SJSA1 (cell line): ENCODE measurements around the gene CNIH1. TPM values are rescaled to one million over a fixed set of nuclear protein-coding genes. Genes with fewer than 3 reads are reported as not detected.

Source experiments
- total RNA-seq: library from RNA; depleted of rRNA; stranded (reverse); fragments of >200 nt; shearing (Covaris generic); gene quantifications from 2 replicates; pipeline ENCODE4 v1.2.3, GENCODE V29; 2014; rRNA removed

The CNIH1 gene
- total RNA-seq, 1 experiment from 2014 or later: 219 TPM

Other genes starting within 250 kb of the CNIH1 start
- 152 and 162 TPM in 2 replicates for gene CDKN3, start 44.4 kb downstream of the CNIH1 start, total RNA-seq
- gene GMFB, start 47.6 kb upstream of the CNIH1 start, total RNA-seq: 74.5 and 86.2 TPM in 2 replicates
- 6.5 and 17.3 TPM in 2 replicates for gene CGRRF1, start 68.5 kb upstream of the CNIH1 start, total RNA-seq
- gene SAMD4A, start 125.8 kb upstream of the CNIH1 start, total RNA-seq: 22.5 and 31.6 TPM in 2 replicates